ENCODE measurements around the gene RPL22L1.
"Not testable (repeated sequence)": the region's sequence is repeated elsewhere in the genome, so short reads cannot be mapped to it uniquely, and the experiment has no call there.

The RPL22L1 gene

DNA sequence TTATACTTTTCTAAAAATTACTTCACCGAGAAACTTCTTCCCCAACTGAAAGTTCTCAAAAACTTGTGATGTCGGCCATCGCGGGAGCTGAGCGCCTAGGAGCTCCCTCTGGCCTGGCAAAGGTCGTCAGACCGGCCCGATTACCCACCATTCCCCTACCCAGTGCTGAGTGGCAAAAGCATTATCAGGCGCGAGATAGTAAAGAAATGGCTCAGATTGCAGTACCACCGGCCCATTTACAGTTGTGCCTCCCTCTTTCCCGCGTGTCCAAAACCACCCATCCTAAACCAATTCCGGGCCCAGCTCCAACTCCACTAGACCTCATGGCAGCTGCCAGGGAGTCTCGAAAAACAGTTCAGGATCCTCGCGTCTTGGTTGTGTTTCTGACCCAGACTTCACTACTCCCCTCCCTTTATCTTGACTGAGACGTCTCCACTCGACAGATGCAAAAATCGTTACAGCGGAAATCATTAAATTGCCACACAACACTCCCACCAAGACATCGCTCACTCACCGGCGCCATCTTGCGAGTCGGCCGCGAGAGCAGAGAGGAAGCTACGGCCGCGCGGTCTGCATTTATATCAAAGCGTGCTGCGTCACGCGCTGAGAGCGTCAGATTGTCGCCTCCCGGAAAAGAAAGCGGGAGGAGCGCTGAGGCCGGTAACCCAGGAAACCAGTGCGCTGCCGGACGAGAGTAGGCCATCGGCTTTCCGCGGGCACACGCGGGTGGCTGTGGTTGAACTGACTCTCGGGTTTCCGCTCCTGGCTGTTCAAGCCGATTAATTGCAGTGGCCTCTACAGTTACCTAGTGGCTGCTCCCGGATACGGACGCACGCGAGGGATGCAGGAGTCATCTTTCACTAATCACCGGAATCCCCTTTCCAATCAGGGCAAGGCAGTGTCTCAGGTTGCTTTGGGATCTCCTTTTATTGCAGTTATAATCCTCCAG, at the start of gene RPL22L1:
TSS of gene RPL22L1 (minus strand) at position 551 of the 949 bp plus-strand sequence. CDS start at position 523, 28 bp downstream.
- DNase-seq (ENCODE audit: low read depth, low spot score), result peak; percentile 99

GRCh38 chr3:170918715-170919114, 48.7 kb upstream of the RPL22L1 start:
- DNase-seq (ENCODE audit: low read depth, low spot score), result no peak

DNA sequence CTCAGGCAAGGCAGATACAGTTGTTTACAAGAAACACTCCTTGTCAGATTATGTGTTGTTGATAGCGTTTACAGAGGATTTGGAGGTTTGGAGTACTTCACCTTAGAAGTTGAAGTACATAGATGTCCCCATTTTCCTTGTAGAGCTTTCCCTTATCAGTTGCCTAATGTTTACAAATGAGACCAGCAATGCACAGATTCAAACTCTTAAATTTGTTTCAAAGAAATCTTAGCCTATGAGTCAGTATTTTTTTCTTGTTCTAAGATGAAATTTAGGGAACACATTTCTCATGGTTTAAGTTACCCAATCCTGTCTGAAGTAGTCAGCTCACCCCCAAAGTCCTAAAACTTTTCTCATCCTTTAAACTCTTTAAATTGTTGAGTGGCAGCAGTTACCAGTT, 44.7 kb upstream of the RPL22L1 start:
- no peak for DNase-seq (ENCODE audit: low read depth, low spot score)

- DNase-seq (ENCODE audit: low read depth, low spot score), result no peak
Measured at GRCh38 chr3:170914212-170914611, 44.2 kb upstream of the RPL22L1 start.

DNA sequence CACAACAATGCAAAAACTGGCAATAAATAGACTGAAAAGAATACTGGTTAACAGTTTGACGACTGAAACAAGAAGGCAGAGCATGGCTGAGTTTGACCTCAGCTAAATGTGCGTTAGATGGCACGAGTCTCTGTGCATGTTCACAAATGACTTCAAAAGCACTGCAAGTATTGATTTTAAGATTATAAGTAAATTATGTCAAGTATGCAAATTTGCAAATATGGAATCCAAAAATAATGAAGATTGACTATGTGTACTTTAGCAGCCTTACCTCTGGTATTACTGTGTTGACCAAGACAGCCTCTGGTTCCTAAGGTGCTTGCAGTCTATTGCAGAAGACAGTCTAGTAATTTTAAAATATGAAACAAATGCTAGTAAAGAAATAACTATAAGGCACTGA, 41.1 kb upstream of the RPL22L1 start:
- no peak for DNase-seq (ENCODE audit: low read depth, low spot score)

- no peak for DNase-seq (ENCODE audit: low read depth, low spot score)
Measured at GRCh38 chr3:170910542-170910941, 40.5 kb upstream of the RPL22L1 start.

GRCh38 chr3:170909129-170909903, 39.3 kb upstream of the RPL22L1 start:
- peak; percentile 34 for DNase-seq (ENCODE audit: low read depth, low spot score)

DNA sequence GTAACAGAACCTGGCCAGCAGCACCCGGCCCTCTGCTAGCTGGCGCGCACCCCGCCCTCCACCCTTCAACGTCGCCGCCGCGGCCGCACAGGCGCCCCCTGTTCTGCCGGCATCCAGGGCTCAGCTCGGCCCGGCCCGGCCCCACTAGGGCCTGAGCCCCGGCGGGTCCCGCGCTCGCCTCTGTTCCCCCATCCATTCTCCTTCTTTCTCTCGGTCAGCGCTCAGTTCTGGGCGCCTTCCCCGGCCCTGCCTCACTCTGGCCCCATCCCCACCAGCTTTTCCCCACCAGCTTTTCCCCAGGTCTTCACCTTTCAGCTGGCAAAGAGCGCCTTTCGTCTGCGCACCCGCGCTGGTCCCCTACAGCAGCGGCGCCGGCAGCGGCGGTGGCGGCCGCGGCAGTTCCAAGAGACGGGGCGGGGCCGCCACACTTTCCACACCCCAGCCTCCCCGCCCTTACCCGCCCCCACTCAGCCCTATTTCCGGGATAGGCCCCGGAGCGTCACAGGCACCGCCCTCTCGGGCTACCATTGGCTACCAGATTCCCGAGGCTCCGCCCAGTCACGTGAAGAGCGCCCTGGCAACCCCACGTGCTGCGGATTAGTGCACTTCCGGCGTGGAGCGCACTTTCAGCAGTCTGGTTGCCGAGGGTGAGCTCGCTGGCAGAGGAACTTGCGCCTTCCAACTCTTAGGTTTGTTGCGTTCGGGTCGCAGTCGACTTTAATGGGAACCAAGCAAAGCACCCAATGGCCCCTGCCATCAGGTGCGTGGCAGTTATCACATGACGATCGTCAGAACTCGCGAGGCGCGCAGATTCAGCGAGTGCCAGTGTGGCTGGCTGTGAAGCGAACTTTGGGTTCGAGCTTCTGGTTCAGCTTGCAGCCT, 38.5 kb upstream of the RPL22L1 start, which contains the start of gene EIF5A2:
TSS of gene EIF5A2 (minus strand) at position 403 of the 882 bp plus-strand sequence. CDS start 831 bp downstream, outside the sequence.
- DNase-seq (ENCODE audit: low read depth, low spot score), result peak; percentile 98

DNA sequence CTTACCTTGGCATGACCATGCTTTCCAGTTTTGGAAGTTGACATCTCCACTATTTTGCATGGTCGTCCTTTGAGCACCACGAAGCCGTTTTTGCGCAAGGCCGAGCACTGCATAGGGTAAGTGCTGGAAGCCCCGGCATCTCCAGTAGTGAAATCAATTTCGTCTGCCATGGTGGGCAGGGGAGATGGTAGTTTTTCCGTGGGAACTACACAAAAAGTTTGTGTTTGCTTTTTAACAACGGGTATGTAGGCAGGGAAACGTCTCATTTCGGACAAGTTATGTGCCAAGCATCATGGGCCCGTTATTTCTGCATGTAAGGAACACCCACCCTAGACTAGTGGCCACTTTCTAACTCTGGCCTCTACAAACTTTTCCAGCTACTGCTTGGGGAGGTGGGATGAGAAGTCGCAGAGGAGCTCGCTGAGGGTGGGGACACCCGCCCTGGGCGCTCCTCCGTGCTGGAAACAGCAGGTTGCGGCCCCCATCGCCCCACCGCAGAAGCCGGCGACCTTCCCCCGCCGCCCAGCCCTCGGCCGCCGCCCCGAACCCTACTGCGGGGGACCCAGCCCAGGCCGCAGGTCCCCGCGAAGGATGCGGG, 37.7 kb upstream of the RPL22L1 start:
- peak; percentile 49 for DNase-seq (ENCODE audit: low read depth, low spot score)

DNA sequence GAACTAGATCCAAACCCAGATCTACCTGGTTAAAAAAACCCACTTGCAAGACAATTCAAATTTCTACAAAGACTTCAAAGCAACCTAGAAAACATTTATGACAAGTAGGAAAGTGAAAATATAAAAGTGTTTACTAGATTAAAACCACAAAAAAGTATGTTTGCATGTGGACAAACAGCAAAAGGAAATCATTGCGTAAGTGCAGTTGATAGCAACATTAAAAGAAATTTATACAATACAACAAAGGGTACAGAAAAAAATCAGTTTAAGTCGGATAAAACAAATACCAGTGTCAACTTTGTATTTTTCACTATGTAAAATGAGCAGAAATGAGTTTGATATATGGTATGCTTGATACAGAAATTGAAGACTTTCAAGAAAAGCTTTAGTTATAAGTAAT, 35.9 kb upstream of the RPL22L1 start:
- DNase-seq (ENCODE audit: low read depth, low spot score), result no peak

DNA sequence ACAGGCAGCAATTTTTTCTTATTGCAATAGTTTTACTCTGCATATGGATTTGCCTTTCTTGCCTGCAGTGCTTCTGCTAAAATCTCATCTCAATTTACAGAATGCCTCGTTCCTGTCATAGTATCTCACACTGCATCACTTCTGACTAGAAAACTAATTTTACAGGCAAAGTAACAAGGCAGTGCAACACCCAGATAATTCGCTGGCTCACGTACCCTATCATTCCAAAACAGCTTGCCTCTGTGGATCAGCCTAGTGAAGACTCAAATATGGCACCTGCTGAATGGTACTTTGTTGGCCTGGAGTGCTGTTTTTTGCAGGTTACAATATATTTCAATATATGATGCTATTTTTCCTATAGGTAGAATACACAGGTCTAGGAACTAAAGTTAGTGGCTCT, 33.1 kb upstream of the RPL22L1 start:
- DNase-seq (ENCODE audit: low read depth, low spot score), result no peak

DNA sequence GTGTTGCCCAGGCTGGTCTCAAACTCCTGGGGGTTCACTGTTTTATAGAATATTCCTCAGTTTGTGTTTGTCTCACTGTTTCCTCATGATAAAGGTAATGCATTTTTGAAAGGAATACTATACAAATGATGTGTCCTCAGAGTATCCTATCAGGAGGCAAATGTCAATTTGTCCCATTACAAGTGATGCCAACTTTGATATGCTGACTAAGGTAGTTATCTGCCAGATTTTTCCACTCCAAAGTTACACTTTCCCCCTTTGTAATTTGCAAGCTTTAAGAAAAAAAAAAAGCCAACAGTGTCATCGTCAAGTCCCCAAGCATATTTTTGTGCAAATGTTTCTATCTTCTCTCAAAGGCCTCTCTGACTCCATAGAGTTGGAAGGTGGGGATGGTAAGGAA, 29.5 kb upstream of the RPL22L1 start:
- no peak for DNase-seq (ENCODE audit: low read depth, low spot score)

DNA sequence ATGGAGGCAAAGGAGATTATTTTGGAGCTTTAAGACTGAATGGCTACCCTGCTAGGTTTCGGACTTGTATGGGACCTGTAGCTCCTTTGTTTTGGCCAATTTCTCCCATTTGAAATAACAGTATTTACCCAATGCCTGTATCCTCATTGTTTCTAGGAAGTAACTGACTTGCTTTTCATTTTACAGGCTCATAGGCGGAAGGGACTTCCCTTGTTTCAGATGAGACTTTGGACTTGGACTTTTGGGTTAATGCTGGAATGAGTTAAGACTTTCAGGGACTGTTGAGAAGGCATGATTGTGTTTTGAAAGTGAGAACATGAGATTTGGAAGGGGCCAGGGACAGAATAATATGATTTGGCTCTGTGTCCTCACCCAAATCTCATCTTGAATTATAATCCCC, 28.0 kb upstream of the RPL22L1 start:
- no peak for DNase-seq (ENCODE audit: low read depth, low spot score)

GRCh38 chr3:170897199-170897598, 27.2 kb upstream of the RPL22L1 start:
- DNase-seq (ENCODE audit: low read depth, low spot score), result not testable (repeated sequence)

- no peak for DNase-seq (ENCODE audit: low read depth, low spot score)
Measured at GRCh38 chr3:170896781-170897180, 26.8 kb upstream of the RPL22L1 start.

DNA sequence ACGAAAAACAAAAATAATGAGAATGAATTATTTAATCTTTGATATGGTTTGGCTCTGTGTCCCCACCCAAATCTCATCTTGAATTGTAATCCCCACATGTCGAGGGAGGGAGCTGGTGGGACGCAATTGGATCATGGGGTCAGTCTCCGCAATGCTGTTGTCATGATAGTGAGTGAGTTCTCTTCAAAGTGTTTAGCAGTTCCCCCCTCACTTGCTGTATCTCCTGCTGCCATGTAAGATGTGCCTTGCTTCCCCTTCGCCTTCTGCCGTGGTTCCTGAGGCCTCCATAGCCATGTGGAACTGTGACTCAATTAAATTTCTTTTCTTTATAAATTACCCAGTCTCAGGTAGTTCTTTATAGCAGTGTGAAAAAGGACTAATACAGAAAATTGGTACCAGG, 26.3 kb upstream of the RPL22L1 start:
- not testable (repeated sequence) for DNase-seq (ENCODE audit: low read depth, low spot score)

DNA sequence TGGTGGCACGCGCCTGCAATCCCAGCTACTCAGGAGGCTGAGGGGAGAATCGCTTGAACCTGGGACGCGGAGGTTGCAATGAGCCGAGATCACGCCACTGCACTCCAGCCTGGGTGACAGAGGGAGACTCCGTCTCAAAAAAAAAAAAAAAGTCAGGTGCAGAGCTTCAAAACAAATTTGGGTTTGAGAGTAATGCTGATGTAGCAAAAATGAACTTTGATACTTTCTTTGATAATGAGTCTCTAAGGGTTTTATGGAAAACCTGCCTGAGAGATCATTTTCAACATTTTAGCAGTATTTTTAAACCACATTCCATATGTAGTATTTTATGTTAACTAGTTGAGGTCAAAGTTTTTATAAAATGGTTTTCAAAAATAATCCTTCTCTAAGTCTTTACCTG, 23.9 kb upstream of the RPL22L1 start:
- no peak for DNase-seq (ENCODE audit: low read depth, low spot score)

DNA sequence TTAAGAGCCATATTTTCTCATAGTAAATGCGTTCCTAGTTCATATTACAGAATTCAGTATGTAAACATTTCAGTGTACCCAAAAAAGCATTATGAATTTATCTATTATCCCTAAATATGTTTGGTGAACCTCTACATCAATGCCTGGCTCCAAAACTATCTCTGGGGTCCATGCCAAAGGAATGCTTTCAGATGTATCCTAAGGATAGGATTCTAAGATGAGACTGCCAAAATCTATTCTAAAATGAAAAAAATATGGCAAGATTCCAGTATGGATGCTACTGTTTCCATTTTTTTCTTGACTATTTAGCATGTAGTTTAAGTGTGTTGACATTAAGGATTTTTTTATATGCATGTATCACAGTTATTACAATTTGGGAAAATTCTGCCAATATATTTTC, 19.6 kb upstream of the RPL22L1 start:
- no peak for DNase-seq (ENCODE audit: low read depth, low spot score)

DNA sequence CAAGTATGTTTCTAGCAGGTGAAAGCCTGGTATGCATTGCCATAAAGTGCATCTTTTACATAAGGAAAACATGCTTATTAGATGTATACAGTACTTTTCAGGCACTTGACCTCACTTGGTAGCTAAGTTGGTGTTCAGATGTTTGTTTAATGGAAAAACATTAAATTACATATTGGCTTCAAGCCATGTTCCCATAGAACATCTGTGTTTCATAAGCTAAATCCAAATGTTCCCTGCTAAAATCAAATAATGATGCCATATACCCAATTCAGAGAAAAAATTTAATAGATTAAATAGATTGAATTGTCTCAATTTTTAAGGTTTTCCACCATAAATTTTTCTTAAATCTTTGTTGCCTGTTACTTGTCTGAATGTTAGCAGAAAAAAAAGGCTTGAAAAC, 19.1 kb upstream of the RPL22L1 start:
- DNase-seq (ENCODE audit: low read depth, low spot score), result no peak

- DNase-seq (ENCODE audit: low read depth, low spot score), result not testable (repeated sequence)
Measured at GRCh38 chr3:170884109-170884930, 14.3 kb upstream of the RPL22L1 start.

Data from astrocyte of the hippocampus (primary cell).